Peyer's patch (tissue), 4 donors: ENCODE results near the gene YARS1.

Experiments used
- CTCF ChIP-seq, 6 experiments: fragments of 450-650 bp in 4 of 6; fragments of 200-600 bp in 2 of 6; sonication (generic) in 1 of 6; IDR thresholded peaks; one replicate each; pipeline ENCODE4 v1.5.1; 2017 to 2019; ENCODE audit warnings: antibody characterized with exemption in 6 of 6, mild to moderate bottlenecking in 3 of 6, moderate library complexity in 1 of 6
- POLR2A ChIP-seq, 2 donors: fragments of 450-650 bp; IDR thresholded peaks; one replicate each; pipeline ENCODE4 v1.5.1; 2017; ENCODE audit warnings: antibody characterized with exemption in 2 of 2, mild to moderate bottlenecking in 2 of 2, moderate library complexity in 2 of 2

DNA sequence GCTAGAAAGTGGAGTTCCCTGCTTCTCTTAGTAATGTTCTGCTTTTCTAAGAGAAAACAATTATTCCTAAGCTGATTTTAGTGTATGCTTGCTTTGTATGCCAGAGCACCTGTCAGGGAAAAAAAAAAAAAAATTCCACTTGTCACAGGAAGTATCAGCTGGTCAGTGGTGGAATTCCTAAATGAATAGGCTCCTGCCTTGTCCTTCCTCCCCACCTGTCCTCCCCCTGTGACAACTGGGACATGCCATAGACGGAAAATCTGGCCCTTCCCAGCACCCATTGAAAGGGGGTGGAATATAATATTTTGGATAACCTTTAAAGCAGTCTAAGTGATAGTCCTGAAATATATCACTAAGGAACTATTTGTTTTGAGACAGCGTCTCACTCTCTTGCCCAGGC lies 42.8 kb upstream of the YARS1 start:
- TF ChIP-seq CTCF (IDR thresholded peaks at IDR 0.05) (no peak), POLR2A (IDR thresholded peaks at IDR 0.05) (no peak)
